Upper lobe of left lung (tissue), 6 donors: ENCODE measurements around the gene PPP1R37. TPM values are rescaled to one million over a fixed set of nuclear protein-coding genes. Genes with fewer than 3 reads are reported as not detected.

Experiments used
- ATAC-seq, 2 donors: fragments of 200-7000 bp; cut with Tn5 transposase; one replicate each; pipeline ENCODE4 v1.9.1; 2022; ENCODE audit warnings: mild to moderate bottlenecking in 2 of 2, moderate library complexity in 2 of 2; ENCODE audit not compliant: low FRiP score in 2 of 2
- DNase-seq, 2 donors: peaks; one replicate each; pipeline ENCODE4 v3.0.0-alpha.2; 2019 to 2020
- H3K27ac ChIP-seq, 4 donors: fragments of 200-600 bp; sonication (generic); one replicate each; pipeline ENCODE4 v1.5.1; 2016 to 2019
- H3K27me3 ChIP-seq, 4 donors: fragments of 200-600 bp; sonication (generic); one replicate each; pipeline ENCODE4 v1.5.1; 2017 to 2019
- H3K36me3 ChIP-seq, 4 donors: fragments of 200-600 bp; sonication (generic); one replicate each; pipeline ENCODE4 v1.5.1; 2016 to 2019
- H3K4me1 ChIP-seq, 4 donors: fragments of 200-600 bp; sonication (generic); one replicate each; pipeline ENCODE4 v1.5.1; 2018 to 2019
- H3K4me3 ChIP-seq, 4 donors: fragments of 200-600 bp; sonication (generic); one replicate each; pipeline ENCODE4 v1.5.1; 2017 to 2019; ENCODE audit warnings: mild to moderate bottlenecking in 2 of 4, moderate library complexity in 1 of 4
- H3K9me3 ChIP-seq, 4 donors: fragments of 200-600 bp; sonication (generic); one replicate each; pipeline ENCODE4 v1.5.1; 2018 to 2019
- EP300 ChIP-seq, 4 donors: sonication (generic); formaldehyde crosslinking; IDR thresholded peaks; one replicate each; pipeline ENCODE4 v1.5.1; 2017; ENCODE audit warnings: antibody characterized with exemption in 4 of 4, control low read depth in 2 of 4
- POLR2A ChIP-seq, 4 donors: fragments of 450-650 bp; IDR thresholded peaks; one replicate each; pipeline ENCODE4 v1.5.1; 2016 to 2017; ENCODE audit warnings: antibody characterized with exemption in 4 of 4, mild to moderate bottlenecking in 2 of 4
- POLR2AphosphoS5 ChIP-seq, 2 donors: sonication (generic); formaldehyde crosslinking; IDR thresholded peaks; one replicate each; pipeline ENCODE4 v1.5.1; 2017; ENCODE audit warnings: antibody characterized with exemption in 2 of 2
- WGBS, 2 donors: methylation state at CpG; one replicate each; pipeline ENCODE4 v1.1.5; 2017 to 2018; 5-methylcytosine and 5-hydroxymethylcytosine counted together
- total RNA-seq, 6 donors: library from RNA; depleted of rRNA in 4 of 6; stranded (reverse); fragments of >200 nt in 4 of 6; gene quantifications; one replicate each; pipeline versions ENCODE4 v1.1.0 to v1.2.1, GENCODE V29; 2016 to 2021
- TF ChIP-seq, protein P1 (sequence below), 6 experiments: fragments of 450-650 bp in 4 of 6; fragments of 200-600 bp in 2 of 6; sonication (generic) in 2 of 6; IDR thresholded peaks; one replicate each; pipeline ENCODE4 v1.5.1; 2016 to 2019; ENCODE audit warnings: antibody characterized with exemption in 6 of 6
- donor health status: DM: no; HTN: no; CAD: no; lungs with moderate emphysema.
- donor health status: DM: no; HTN: yes; CAD: no; lungs with severe emphysema.

Gene PPP1R37
- total RNA-seq, 6 donors from 2014 or later = 30.0 to 64.6 (median 37.3) TPM

GRCh38 chr19:45097450-45097775 is 4.4 kb downstream of the PPP1R37 start:
- DNase-seq (no peak), ATAC-seq (no peak)
- Histone ChIP-seq H3K9me3 (no peaks in the 10 kb centered on the region), H3K4me3 (no peak overlapping the region), H3K27ac (peak overlapping the region in 2 of 4 donors; percentile 12 to 80), H3K4me1 (peaks cover 38 to 73% (median 50%) of the 10 kb centered on the region in 4 donors), H3K27me3 (no peaks in the 10 kb centered on the region), H3K36me3 (no peaks in the 10 kb centered on the region)
- TF ChIP-seq, protein P1, sequence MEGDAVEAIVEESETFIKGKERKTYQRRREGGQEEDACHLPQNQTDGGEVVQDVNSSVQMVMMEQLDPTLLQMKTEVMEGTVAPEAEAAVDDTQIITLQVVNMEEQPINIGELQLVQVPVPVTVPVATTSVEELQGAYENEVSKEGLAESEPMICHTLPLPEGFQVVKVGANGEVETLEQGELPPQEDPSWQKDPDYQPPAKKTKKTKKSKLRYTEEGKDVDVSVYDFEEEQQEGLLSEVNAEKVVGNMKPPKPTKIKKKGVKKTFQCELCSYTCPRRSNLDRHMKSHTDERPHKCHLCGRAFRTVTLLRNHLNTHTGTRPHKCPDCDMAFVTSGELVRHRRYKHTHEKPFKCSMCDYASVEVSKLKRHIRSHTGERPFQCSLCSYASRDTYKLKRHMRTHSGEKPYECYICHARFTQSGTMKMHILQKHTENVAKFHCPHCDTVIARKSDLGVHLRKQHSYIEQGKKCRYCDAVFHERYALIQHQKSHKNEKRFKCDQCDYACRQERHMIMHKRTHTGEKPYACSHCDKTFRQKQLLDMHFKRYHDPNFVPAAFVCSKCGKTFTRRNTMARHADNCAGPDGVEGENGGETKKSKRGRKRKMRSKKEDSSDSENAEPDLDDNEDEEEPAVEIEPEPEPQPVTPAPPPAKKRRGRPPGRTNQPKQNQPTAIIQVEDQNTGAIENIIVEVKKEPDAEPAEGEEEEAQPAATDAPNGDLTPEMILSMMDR (IDR thresholded peaks at IDR 0.05) = no peak
- TF ChIP-seq POLR2A (IDR thresholded peaks at IDR 0.05) = no peak
- TF ChIP-seq EP300 (IDR thresholded peaks at IDR 0.05) = no peak
- TF ChIP-seq POLR2AphosphoS5 (IDR thresholded peaks at IDR 0.05) = no peak
- 81 to 92% methylated on average over 3 to 7 of the region's 7 CpGs for WGBS, 2 donors

DNA sequence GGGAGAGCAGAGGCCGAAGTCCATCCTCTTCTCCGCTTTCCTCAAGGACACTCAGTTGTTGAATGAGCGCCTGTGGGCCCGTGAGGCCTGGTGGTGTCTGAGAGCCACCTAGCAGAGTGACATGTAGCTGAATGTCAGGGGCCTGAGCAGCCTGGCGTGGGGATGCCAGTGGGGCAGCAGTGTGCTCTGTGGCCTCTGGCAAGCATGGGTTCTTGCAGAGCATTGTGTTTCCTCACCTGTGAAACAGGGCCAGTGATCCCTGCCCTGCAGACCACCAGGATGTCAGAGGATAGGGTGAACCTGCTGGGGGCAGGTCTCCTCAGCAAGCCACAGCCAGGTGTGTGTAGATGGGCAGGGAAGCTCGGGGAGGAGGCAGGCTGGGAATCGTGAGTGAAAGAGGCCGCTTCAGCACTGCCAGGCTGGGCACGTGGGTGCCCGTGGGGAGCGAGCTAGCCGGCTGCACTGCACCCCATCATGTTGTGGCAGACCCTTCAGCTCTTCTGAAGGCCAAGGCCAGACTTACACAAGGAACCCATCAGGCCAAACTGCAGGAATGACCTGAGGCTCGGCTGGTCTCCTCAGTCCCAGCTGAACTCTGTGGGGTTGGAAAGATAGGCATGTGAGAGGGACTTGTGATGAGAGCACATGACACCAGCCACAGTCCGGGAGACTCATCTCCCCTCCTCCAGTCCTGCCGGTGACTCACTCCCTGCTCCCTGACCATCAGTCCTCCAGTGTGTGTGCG is 5.0 kb downstream of the PPP1R37 start:
- peak in 1 of 2 donors; percentile 68 for DNase-seq
- Histone ChIP-seq H3K4me3 (no peak overlapping the region), H3K4me1 (peaks cover 40 to 78% (median 55%) of the 10 kb centered on the region in 4 donors), H3K9me3 (no peaks in the 10 kb centered on the region), H3K27me3 (no peaks in the 10 kb centered on the region), H3K27ac (peak overlapping the region in 2 of 4 donors; percentile 12 to 80), H3K36me3 (no peaks in the 10 kb centered on the region)
- ATAC-seq = peak; percentile 27 to 84
- WGBS, 2 donors = 75 to 81% methylated on average over 9 to 14 of the region's 16 CpGs
- no peak for TF ChIP-seq EP300 (IDR thresholded peaks at IDR 0.05)
- TF ChIP-seq, protein P1 (IDR thresholded peaks at IDR 0.05) = no peak
- peak in 1 of 2 donors; percentile 8 for TF ChIP-seq POLR2AphosphoS5 (IDR thresholded peaks at IDR 0.05)
- peak in 1 of 4 donors; percentile 56 for TF ChIP-seq POLR2A (IDR thresholded peaks at IDR 0.05)

- 58 to 59% methylated on average over 15 of the region's 15 CpGs for WGBS, 2 donors
- no peak for TF ChIP-seq POLR2A (IDR thresholded peaks at IDR 0.05)
- TF ChIP-seq, protein P1 (IDR thresholded peaks at IDR 0.05) = no peak
- no peak for TF ChIP-seq EP300 (IDR thresholded peaks at IDR 0.05)
- TF ChIP-seq POLR2AphosphoS5 (IDR thresholded peaks at IDR 0.05) = no peak
- no peaks in the 10 kb centered on the region for H3K9me3 ChIP-seq
- peaks cover 42 to 82% (median 55%) of the 10 kb centered on the region in 4 donors for H3K4me1 ChIP-seq
- DNase-seq (no peak), ATAC-seq (peak in 1 of 2 donors; percentile 9)
- H3K4me3 ChIP-seq = no peak overlapping the region
- H3K27me3 ChIP-seq = no peaks in the 10 kb centered on the region
- peak overlapping the region in 2 of 4 donors; percentile 12 to 80 for H3K27ac ChIP-seq
- H3K36me3 ChIP-seq = no peaks in the 10 kb centered on the region
Observed at GRCh38 chr19:45098521-45099466, 5.8 kb downstream of the PPP1R37 start.

DNA sequence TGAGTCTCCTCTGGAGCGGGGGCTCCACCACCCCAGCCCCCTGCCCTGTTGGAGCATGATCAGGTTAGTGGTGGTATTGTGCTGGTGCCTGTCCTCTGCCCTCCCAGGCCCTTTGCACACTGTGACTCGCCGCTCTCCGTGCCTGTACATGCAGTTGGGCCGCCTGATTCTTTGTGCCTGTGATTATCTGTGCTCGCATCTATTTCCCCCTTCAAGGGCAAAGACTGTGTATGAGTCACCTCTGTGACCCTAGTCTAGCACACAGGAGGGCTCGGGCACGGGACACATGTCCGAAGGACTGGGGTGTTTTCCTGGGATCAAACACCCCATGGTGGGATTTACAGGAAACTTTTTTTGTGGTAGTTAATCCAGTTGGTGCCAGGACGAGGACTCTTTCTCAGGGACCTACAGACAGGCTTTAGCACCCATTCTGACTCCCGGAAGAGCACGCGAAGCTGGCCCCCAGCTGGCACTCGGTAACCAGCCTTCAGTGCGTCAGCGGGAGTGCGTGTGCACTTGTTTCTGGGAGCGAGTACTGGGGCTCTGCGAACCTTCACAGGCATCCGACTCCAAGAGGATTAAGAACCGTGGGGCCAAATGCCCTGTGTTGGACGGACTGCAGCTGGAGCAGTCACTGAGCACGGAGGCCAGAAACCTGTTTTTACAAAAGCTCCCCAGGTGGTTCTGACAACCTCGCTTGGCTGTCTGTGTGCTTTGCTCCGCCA is 6.7 kb downstream of the PPP1R37 start:
- TF ChIP-seq, protein P1 (IDR thresholded peaks at IDR 0.05) = no peak
- TF ChIP-seq POLR2A (IDR thresholded peaks at IDR 0.05) (no peak), EP300 (IDR thresholded peaks at IDR 0.05) (no peak), POLR2AphosphoS5 (IDR thresholded peaks at IDR 0.05) (no peak)
- DNase-seq (no peak), ATAC-seq (no peak)
- Histone ChIP-seq H3K27me3 (no peaks in the 10 kb centered on the region), H3K27ac (no peak overlapping the region), H3K4me3 (no peak overlapping the region), H3K36me3 (no peaks in the 10 kb centered on the region), H3K4me1 (peaks cover 41 to 82% (median 53%) of the 10 kb centered on the region in 4 donors), H3K9me3 (no peaks in the 10 kb centered on the region)
- WGBS, 2 donors = 83 to 88% methylated on average over 20 to 25 of the region's 25 CpGs
